Heart right ventricle (tissue), 16 donors: ENCODE data around the gene ABTB1. TPM values are rescaled to one million over a fixed set of nuclear protein-coding genes. Genes with fewer than 3 reads are reported as not detected.

Source experiments
- ATAC-seq, 8 donors: fragments of 200-7000 bp; cut with Tn5 transposase; one replicate each; pipeline ENCODE4 v1.9.1; 2020; ENCODE audit warnings: mild to moderate bottlenecking in 8 of 8, moderate library complexity in 8 of 8, moderate number of reproducible peaks in 1 of 8
- DNase-seq, 2 donors: peaks; one replicate each; pipeline ENCODE4 v3.0.0-alpha.2; 2020
- H3K27ac ChIP-seq, 10 donors: fragments of 200-600 bp; sonication (generic) in 2 of 10; one replicate each; pipeline versions ENCODE4 v1.5.0 to v1.8.0; 2020 to 2022; ENCODE audit warnings: mild to moderate bottlenecking in 3 of 10
- H3K27me3 ChIP-seq, 7 donors: fragments of 200-600 bp; one replicate each; pipeline ENCODE4 v1.8.0; 2021 to 2022; ENCODE audit warnings: mild to moderate bottlenecking in 2 of 7
- H3K36me3 ChIP-seq, 9 donors: fragments of 200-600 bp; sonication (generic) in 1 of 9; one replicate each; pipeline versions ENCODE4 v1.5.0 to v1.8.0; 2020 to 2022; ENCODE audit warnings: mild to moderate bottlenecking in 2 of 9
- H3K4me1 ChIP-seq, 9 donors: fragments of 200-600 bp; sonication (generic) in 1 of 9; one replicate each; pipeline versions ENCODE4 v1.5.0 to v1.8.0; 2020 to 2022; ENCODE audit warnings: mild to moderate bottlenecking in 4 of 9
- H3K4me3 ChIP-seq, 10 donors: fragments of 200-600 bp; sonication (generic) in 2 of 10; one replicate each; pipeline versions ENCODE4 v1.5.0 to v1.8.0; 2020 to 2022; ENCODE audit warnings: mild to moderate bottlenecking in 7 of 10, moderate library complexity in 2 of 10
- H3K9me3 ChIP-seq, 11 donors: fragments of 200-600 bp in 10 of 11; sonication (generic) in 2 of 11; one replicate each; pipeline versions ENCODE4 v1.5.0 to v1.8.0; 2013 to 2022; ENCODE audit warnings: mild to moderate bottlenecking in 2 of 11, control low read depth in 1 of 11, moderate library complexity in 1 of 11
- CTCF ChIP-seq, 9 donors: fragments of 200-600 bp; sonication (generic) in 2 of 9; IDR thresholded peaks; one replicate each; pipeline versions ENCODE4 v1.5.0 to v1.8.0; 2021 to 2022; ENCODE audit warnings: antibody characterized with exemption in 9 of 9, mild to moderate bottlenecking in 5 of 9, moderate library complexity in 1 of 9
- WGBS, 2 donors: extraction: QIAGEN DNeasy Blood & Tissue Kit; methylation state at CpG; one replicate each; pipeline ENCODE4 v1.1.7; 2013; ENCODE audit warnings: inconsistent platforms in 1 of 2; 5-methylcytosine and 5-hydroxymethylcytosine counted together
- intact Hi-C, 10 donors: fragments of 100-400 bp; cut with DNase I; formaldehyde crosslinking; loops; one replicate each; pipeline versions ENCODE4 v1.11.1 to v1.14.2; 2022
- polyA plus RNA-seq, 2 donors: library from polyadenylated mRNA; stranded (reverse); fragments of 200-250 nt; gene quantifications; one replicate each; pipeline ENCODE4 v1.2.3, GENCODE V29; 2013
- total RNA-seq, 10 donors: library from RNA; stranded (reverse); fragmentation: NEBNext Ultra II Directional in 3 of 10; extraction: Animal tissue kit (Norgen Biotek cat#: 25700) in 3 of 10; gene quantifications; one replicate each; pipeline versions ENCODE4 v1.2.1 to v1.2.4, GENCODE V29; 2021 to 2023
- donor health status: Arrhythmogenic right ventricular cardiomyopathy.
- donor health status: ischemic (EF 13 %, LVEDD 7.1; RV severe dilation, severe dysfunction).
- donor health status: healthy with polysubstance abuse.
- donor health status: DM: no; HTN: yes; CAD: no.
- donor health status: DM: no; HTN: no; CAD: no.
- donor health status: ischemic (EF 25% LVEDD 6.9; RV normal size, moderate dysfunction).
- donor health status: ischemic (EF 25% LVEDD 5.7; RV mildly dilated, moderate dysfunction).
- donor health status: healthy.
- donor health status: DM: yes; HTN: yes; CAD: no.
- donor health status: Ischemic cardiomyopathy.
- donor health status: ischemic (EF 35%, LVEDD 5.7; RV mildly dilated, moderate dysfunction).
- donor health status: nonischemic (EF 11% LVEDD 7.7; RV severe dilation, severe dysfunction).
- donor health status: DM: yes; HTN: yes; CAD: no.
- donor health status: PGD.
- donor health status: ischemic (EF 29% LVEDD 5.4; RV normal size, mild dysfunction).
- donor health status: nonischemic (EF 23%, LVEDD 6.1; RV moderate dilation, normal function).

The ABTB1 gene
- total and polyA plus RNA-seq, 12 donors, result 19.6 to 56.3 (median 24.7) TPM

- H3K4me3 ChIP-seq, result no peak overlapping the region
These were observed 11.2 kb upstream of the ABTB1 start for GRCh38 chr3:127661600-127661999.

GRCh38 chr3:127662001-127662469, 10.7 kb upstream of the ABTB1 start:
- ATAC-seq (peak in 6 of 8 donors; percentile 15 to 62 (median 40)), DNase-seq (no peak)
- Histone ChIP-seq H3K4me3 (no peak overlapping the region), H3K27me3 (no peaks in the 10 kb centered on the region), H3K9me3 (no peaks in the 10 kb centered on the region), H3K27ac (peak overlapping the region in 1 of 10 donors; percentile 11), H3K4me1 (peaks cover 0 to 25% (median 0%) of the 10 kb centered on the region in 9 donors), H3K36me3 (no peaks in the 10 kb centered on the region)
- WGBS, 2 donors, result 72 to 76% methylated on average over 11 of the region's 11 CpGs
- no peak for TF ChIP-seq CTCF (IDR thresholded peaks at IDR 0.05)
- intact Hi-C loops, result no loop called here

More at GRCh38 chr3:127661600-127661999, 11.2 kb upstream of the ABTB1 start:
- 87 to 90% methylated on average over 5 of the region's 5 CpGs for WGBS, 2 donors
- TF ChIP-seq CTCF (IDR thresholded peaks at IDR 0.05), result no peak
- Histone ChIP-seq H3K36me3 (no peaks in the 10 kb centered on the region), H3K27ac (no peak overlapping the region), H3K27me3 (no peaks in the 10 kb centered on the region), H3K4me1 (peaks cover 0 to 25% (median 0%) of the 10 kb centered on the region in 9 donors), H3K9me3 (no peaks in the 10 kb centered on the region)
- intact Hi-C loops, result no loop called here
- ATAC-seq (no peak), DNase-seq (no peak)

GRCh38 chr3:127663151-127663550, 9.6 kb upstream of the ABTB1 start:
- H3K27ac ChIP-seq, result no peak overlapping the region
- WGBS, 2 donors, result 80% methylated on average over 5 of the region's 5 CpGs
- H3K27me3 ChIP-seq, result no peaks in the 10 kb centered on the region
- no peaks in the 10 kb centered on the region for H3K9me3 ChIP-seq
- ATAC-seq, result no peak
- intact Hi-C loops, result no loop called here
- no peak for DNase-seq
- no peak for TF ChIP-seq CTCF (IDR thresholded peaks at IDR 0.05)
- H3K36me3 ChIP-seq, result no peaks in the 10 kb centered on the region
- H3K4me3 ChIP-seq, result no peak overlapping the region
- peaks cover 0 to 25% (median 0%) of the 10 kb centered on the region in 9 donors for H3K4me1 ChIP-seq

GRCh38 chr3:127665165-127665564, 7.6 kb upstream of the ABTB1 start:
- 79 to 87% methylated on average over 2 of the region's 2 CpGs for WGBS, 2 donors
- intact Hi-C loops, result no loop called here
- H3K9me3 ChIP-seq, result no peaks in the 10 kb centered on the region
- no peak for DNase-seq
- H3K27ac ChIP-seq, result no peak overlapping the region
- TF ChIP-seq CTCF (IDR thresholded peaks at IDR 0.05), result no peak
- H3K4me3 ChIP-seq, result no peak overlapping the region
- peaks cover 0 to 10% (median 0%) of the 10 kb centered on the region in 9 donors for H3K4me1 ChIP-seq
- no peaks in the 10 kb centered on the region for H3K36me3 ChIP-seq
- ATAC-seq, result no peak
- no peaks in the 10 kb centered on the region for H3K27me3 ChIP-seq
